Medulla oblongata (tissue), 1 donor: ENCODE data around the gene SH2B2.
A peak's percentile ranks its signal among the peaks of the same experiment; 100 is the strongest.

Experiments
- DNase-seq: peaks from one replicate; pipeline ENCODE4 v3.0.0-alpha.2; 2015; ENCODE audit errors: extremely low spot score

SH2B2 gene

GRCh38 chr7:102266541-102266940, 20.1 kb upstream of the SH2B2 start:
- DNase-seq = no peak

DNA sequence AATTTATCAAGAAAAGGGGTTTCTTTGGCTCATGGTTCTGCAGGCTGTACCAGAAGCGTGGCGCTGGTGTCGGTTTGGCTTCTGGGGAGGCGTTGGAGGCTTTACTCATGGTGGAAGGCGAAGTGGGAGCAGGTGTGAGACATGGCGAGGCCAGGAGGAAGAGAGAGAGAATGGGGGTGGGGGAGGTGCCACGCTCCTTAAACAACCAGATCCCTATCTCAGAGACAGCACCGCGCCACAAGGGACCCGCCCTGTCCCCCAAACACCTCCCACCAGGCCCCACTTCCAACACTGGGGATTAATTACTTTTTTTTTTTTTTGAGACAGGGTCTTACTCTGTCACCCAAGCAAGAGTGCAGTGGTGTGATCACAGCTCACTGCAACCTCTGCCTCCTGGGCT, 18.0 kb upstream of the SH2B2 start:
- no peak for DNase-seq

- peak; percentile 54 for DNase-seq
These were observed 16.3 kb upstream of the SH2B2 start for GRCh38 chr7:102270178-102270887.

GRCh38 chr7:102271158-102271798, 15.4 kb upstream of the SH2B2 start:
- no peak for DNase-seq

DNA sequence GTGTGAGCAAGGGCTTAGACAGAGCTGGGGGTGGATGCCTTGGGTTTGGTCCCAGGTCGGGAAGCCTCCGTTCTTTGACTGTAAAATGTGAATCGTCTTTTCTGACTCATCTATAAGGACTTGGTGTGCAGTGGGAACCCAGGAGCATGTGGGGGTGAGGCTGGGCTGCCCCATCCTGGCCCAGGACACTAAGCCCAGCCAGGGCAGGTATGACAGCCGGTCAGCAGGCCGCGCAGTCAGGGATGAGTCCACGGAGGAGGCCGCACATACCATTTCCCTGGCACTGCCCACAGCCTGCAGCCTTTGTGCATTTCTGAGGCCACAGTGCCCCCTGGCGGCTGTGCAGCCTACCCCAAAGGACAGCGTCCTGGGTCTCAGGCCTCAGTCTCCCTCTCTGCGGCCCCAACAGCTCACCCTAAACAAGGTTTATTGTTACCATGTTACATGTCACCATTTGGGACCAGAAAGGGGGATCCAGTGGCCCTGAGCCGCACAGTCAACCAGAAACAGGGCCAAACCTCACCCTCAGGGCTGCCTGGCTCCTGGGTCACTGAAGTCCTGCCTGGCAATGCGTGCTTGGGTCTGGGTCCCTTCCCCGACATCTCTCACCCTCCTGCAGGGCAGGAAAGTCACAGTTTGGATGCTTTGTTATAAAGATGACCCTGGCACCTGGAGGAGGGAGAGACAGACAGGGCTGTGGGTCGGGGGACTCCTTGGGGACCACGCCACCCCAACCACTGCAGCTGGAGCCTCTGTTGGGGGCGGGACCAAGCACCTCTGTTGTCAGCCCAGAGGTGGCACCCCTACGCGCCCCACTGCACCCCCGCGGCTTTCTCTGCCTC, 14.4 kb upstream of the SH2B2 start:
- peak; percentile 82 for DNase-seq

DNA sequence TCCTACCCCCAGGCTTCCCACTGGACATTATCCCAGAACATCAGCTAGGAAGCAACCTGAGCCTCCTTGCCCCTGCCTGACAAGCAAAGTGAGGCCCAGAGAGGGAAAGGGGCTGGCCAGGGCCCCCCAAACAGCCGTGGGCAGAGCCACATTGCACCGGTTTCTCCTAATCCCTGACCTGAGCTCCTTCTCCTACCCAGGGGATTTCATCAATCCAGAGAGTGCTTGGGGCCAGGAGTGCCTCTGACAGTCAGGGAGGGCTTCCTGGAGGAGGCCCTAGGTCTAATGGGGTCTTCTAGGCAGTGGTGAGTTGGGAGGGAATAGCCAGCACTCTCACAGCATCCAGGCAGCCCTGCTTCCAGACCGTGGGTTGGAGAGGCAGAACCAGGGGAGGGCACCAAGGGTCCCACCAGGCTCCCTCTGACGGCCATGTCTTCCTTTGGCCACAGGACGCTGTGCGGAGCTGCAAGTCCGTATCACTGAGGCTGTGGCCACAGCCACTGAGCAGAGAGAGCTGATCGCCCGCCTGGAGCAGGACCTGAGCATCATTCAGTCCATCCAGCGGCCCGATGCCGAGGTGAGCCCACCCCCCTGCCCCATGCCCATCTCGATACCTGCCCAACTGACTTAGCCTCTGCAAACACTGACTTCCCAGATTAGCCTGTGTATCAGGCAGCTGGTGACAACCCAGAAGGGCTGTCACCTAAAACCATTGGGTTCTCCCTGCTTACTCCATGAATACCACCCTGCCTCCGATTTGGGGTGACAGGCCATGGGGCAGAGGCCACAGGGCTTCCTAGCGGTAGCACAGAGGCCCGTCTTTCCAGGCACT, 13.5 kb upstream of the SH2B2 start:
- no peak for DNase-seq

- no peak for DNase-seq
These were observed 12.6 kb upstream of the SH2B2 start for GRCh38 chr7:102273749-102274712.

- DNase-seq = no peak
These were observed 11.5 kb upstream of the SH2B2 start for GRCh38 chr7:102275123-102275703.

DNA sequence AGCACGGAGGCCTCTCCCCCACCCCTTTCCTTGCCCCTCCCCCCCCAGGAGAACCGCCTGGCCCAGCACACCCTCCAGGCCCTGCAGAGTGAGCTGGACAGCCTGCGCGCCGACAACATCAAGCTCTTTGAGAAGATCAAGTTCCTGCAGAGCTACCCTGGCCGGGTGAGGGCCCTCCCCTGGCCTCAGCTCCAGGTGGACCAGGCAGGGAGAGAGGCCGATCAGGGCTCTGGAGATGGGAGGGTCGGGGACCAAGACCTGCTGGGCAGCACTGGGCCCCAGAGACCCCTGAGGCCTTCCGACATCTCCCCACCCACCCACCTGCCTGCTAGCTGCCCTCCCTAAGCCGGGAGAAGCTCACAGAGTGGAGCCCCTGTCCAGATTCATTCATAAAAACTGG, 8.8 kb upstream of the SH2B2 start:
- DNase-seq = no peak

- DNase-seq = peak; percentile 60
These were observed 6.9 kb upstream of the SH2B2 start for GRCh38 chr7:102279537-102280400.

- no peak for DNase-seq
These were observed 6.1 kb upstream of the SH2B2 start for GRCh38 chr7:102280521-102280920.

DNA sequence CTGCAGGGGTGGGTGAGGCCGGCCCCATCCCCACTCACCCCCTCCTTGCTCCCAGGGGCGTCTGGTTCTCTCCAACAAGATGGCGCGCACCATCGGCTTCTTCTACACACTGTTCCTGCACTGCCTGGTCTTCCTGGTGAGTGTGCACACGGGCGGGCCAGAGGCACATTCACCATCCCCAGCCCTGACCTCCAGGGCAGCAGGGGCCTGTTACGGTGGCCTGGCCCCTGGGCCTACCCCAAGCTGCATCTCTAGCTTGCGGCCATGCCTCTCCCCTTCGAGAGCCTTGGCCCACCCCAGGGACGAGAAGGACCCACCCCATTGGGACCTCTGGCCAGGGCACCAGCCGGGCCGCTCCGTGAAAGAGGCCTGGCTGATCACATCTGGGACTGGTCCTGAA, 4.9 kb upstream of the SH2B2 start:
- DNase-seq = no peak

GRCh38 chr7:102282465-102283362, 4.0 kb upstream of the SH2B2 start:
- DNase-seq = no peak

DNA sequence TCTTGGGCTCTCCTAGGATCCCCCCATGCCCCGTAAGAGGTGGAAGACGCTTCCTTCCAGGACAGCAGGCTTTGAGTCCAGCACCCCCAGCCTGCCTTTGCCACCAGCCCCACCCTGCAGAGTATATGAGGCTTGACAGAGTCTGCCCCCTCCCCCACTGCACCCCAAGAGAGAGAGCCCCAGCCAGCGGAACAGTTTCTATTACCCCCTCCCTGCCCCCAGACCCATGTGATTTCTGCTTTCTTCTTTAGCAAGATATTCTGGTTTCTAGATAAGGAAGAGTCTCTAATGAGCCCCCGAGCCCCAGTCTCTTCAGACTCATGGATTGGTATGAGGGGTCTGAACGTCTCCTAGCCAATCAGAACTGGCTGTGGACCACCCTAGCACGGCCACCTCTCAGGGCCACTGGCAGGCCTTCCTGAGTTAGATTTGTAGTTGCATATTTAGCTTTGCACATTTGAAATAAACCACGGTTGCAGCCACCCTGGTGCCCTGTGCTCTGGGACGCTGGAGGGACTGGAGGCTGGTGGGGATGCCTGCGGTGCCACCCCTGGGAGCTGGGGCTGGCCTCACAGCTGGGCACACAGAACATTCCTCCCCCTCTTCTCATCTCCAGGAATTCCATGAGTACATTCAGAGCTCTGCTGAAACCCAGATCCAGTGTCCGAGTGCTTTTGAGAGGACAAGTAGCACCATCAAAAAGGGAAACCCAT, 3.0 kb upstream of the SH2B2 start:
- DNase-seq = no peak

DNA sequence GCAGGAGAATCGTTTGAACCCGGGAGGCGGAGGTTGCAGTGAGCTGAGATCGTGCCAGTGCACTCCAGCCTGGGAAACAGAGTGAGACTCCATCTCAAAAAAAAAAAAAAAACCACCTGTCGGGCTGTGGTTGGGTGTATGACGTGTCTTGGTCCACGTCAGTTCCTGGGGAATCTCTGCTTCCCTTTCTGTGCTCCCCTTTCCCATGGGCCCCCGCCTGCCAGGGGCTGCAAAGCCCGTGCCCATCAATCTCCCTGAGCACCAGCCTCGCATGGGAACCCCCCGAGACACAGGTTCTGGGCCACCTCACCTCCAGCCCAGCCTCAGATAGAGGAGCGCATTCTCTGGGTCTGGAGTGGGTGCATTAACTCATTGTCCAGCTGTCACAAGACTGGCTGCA, 2.3 kb upstream of the SH2B2 start:
- no peak for DNase-seq

DNA sequence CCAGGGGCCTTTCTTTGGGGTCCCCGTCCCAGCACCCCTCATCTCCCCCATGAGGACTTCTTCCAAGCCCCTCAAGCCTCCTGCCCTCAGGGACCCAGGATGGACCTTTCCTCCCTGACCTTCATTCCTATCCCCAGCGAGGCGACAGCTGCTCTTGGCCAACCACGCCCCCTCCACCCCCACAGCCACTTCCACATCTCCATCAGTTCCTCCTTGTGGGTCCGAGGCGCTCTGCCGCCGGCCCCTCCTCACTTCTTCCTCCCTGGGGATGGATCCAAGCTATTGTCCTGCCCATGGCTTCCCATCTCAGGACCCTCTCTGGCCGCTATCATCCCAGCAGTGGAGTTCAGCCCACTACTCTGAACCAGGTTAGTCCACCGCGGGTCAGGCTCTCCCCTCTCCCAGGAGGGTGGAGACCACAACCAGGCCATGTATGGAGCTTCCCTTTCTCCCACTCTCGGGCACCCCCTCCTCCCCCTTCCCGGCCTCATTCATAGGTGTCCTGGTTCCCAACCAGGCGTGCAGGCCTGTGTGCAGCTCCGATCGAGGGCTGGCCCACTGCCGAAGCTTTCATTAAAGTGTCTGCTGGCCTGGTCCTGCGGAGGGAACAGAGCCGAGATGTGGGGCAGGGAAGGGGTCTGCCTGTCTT, 1.7 kb upstream of the SH2B2 start:
- peak; percentile 47 for DNase-seq
